CD4-positive, alpha-beta T cell treated with Interleukin-2 at 100 ng/mL for 4 hours (primary cell): ENCODE results near the gene CDADC1.

Experiments
- DNase-seq: peaks from one replicate; pipeline ENCODE4 v3.0.0-alpha.2; 2020; ENCODE audit warnings: low spot score

Gene CDADC1

DNA sequence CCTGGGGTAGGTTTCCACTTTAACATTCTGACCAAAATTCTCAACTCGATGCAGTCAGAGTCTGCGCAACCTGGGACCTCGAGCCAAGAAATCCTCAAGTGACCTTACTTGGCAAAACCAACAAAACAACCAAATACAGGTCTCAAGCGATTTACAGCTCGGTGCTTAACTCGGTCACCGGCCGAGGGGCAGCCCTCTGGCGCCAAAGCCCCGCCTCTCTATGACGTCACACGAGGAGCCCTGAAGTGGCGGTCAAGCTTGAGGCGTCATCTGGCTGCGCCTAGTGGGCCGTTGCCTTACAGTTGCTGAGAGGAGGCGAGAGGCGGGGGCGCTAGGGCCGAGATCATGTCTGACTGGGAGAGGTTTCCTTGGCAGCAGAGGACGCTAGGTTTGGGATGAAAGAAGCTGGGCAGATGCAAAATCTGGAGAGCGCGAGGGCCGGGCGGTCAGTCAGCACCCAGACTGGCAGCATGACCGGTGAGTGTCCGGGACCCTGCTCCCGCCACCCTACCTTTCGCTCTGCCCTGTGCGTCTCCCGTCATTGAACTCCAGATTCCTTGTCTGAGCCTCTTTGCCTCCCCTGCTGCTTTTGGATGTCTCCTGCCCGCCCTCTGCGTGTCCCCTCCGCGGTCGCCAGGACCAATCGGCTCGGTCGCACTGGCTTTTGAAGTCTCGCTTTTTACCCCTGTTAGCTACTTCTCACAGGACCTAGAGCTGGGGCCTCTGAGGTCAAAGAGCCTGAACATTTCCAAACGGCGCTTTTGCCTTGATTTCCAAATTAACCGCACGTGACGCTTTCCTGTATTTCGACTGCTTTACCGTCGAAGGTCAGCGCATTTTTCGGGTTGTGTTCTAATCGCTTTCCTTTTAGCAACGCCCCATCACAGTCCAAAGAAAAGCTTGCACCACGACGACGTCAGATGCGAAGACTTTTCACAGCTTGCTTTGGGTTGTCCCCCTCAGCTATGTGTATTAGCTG, at the start of gene CDADC1:
CDADC1 (plus strand) TSS at position 283 of the 979 bp plus-strand sequence; CDS start at position 396, 113 bp downstream.
- DNase-seq, result peak; percentile 89

- DNase-seq, result no peak
These were observed 41.1 kb upstream of the CDADC1 start for GRCh38 chr13:49206641-49207040.

DNA sequence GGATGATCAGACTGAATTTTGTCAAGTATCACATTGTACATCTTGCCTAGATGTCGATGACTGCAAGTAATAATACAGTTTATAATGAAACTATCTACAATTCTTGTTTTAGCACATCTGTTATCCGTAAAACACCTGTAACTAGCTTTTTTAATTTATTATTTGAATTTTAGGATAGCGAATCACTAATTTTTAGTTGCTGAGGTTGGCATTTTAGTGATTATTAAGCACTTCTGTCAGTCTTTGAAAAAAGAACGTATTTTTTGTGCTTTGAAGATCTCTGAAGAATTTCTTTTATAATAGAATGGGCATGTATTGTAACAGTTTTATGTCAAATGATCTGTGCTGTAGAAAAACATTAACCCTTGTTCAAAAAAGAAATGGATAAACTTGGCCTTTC, 39.1 kb upstream of the CDADC1 start:
- DNase-seq, result no peak

GRCh38 chr13:49210114-49210513, 37.6 kb upstream of the CDADC1 start:
- DNase-seq, result no peak

- DNase-seq, result no peak
These were observed 37.1 kb upstream of the CDADC1 start for GRCh38 chr13:49210669-49211068.

- no peak for DNase-seq
These were observed 34.2 kb upstream of the CDADC1 start for GRCh38 chr13:49213539-49213938.

DNA sequence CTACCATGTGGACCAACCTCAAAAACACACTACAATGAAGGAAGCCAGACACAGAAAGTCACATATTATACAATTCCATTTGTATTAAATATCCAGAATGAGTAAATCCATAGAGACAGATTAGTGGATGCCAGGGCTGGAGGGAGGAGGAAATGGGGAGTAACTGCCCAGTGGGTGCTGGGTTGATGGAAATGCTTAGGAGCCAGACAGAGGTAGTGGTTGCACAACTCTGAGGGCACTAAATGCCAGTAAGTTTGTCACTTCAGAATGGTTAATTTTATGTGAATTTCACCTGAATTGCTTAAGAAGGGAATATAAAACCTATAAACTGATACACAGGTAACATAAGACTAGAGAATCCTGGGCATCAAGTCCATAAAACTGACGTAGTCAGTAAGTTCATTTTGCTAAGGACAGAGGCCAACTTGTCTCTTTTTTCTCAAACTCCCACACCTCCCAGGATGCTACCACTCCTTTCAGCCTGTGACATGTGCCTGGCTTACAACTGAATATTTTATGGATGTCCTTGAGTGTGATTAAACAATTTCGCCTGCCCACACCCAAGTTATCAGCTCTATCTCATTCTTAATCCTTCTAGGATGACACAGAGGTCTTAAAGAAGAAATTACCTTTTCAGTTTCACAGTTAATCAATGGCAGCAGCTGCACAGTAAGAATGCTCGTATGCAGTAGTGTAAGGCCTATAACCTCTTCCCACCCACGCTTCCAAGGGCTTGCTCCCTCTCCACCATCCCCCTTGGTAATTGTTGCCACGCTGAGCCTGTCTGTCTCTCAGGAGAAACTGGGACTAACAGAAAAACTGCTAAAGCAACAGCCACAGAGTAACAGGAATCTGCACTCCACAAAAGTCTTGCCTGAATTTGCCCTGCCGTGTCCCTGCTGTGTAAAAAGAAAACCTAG, 33.5 kb upstream of the CDADC1 start:
- DNase-seq, result no peak

GRCh38 chr13:49214917-49215376, 32.8 kb upstream of the CDADC1 start:
- DNase-seq, result peak; percentile 39

GRCh38 chr13:49216334-49216733, 31.4 kb upstream of the CDADC1 start:
- DNase-seq, result no peak

DNA sequence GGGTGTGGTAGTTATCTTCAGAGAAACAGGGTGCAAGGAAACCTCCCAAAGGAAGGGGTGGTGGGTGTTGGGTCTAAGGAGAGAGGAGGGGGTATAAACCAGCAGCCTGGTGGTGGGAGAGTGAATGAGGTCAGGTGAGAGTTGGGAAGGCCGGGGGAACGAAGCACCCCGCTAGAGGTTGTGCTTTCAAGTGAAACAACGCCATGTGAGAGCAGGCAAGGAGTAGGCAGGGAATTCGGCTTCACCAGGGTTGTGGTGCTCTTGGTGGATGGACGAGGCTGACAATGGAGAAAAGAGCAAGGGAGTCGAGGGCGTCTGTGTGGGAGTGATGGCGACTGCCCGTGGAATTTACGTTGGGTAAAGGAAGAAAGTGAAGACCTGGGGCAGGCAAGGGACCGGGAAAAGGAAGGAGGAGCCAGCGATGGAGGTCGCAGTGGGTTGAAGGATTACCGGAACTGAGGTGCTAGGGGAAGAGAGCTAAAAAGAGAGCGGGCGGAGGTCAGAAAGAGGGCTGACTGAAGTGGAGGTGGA, 29.7 kb upstream of the CDADC1 start:
- DNase-seq, result no peak

- no peak for DNase-seq
These were observed 29.2 kb upstream of the CDADC1 start for GRCh38 chr13:49218493-49219051.

DNA sequence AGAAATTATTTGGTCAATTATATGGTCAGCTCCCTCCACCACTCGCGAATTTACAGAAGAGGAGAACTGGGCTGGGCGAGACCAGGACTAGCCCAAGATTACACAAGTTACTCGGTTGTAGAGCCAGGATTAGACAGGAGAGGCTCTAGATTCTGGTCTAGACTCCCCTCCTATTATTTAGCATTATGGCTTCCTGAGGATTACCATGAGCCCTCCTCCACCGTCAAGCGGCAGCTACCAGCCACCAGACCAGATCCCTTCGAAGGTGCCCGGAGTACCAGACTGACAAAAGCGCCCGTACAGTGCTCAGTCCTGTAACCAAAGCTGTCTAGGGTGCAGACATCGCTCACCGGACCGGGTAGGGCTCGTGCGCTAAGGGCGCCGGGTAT, 28.1 kb upstream of the CDADC1 start:
- DNase-seq, result no peak

DNA sequence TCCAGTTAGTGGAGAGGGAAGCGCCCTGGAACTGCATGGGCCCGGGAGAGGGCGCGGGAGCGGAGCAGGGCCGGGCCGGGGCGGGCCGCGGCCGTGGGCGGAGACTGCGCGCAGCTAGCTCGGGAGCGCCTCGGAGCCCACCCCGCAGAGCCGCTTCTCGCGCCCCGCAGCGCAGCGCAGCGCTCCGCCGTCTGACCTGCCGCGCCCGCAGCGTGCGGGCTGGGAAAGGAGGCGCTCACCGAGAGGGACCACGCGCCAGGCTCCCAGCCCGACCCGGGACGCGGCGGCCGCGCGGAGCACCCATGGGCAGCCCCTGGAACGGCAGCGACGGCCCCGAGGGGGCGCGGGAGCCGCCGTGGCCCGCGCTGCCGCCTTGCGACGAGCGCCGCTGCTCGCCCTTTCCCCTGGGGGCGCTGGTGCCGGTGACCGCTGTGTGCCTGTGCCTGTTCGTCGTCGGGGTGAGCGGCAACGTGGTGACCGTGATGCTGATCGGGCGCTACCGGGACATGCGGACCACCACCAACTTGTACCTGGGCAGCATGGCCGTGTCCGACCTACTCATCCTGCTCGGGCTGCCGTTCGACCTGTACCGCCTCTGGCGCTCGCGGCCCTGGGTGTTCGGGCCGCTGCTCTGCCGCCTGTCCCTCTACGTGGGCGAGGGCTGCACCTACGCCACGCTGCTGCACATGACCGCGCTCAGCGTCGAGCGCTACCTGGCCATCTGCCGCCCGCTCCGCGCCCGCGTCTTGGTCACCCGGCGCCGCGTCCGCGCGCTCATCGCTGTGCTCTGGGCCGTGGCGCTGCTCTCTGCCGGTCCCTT, 27.5 kb upstream of the CDADC1 start, which contains the start of gene MLNR:
MLNR (plus strand) TSS at position 303 of the 820 bp plus-strand sequence; CDS start at position 303, 0 bp downstream.
- peak; percentile 28 for DNase-seq

GRCh38 chr13:49220856-49221589, 26.7 kb upstream of the CDADC1 start:
- no peak for DNase-seq

- DNase-seq, result no peak
These were observed 26.1 kb upstream of the CDADC1 start for GRCh38 chr13:49221590-49221965.

GRCh38 chr13:49225223-49226042, 22.3 kb upstream of the CDADC1 start:
- no peak for DNase-seq

GRCh38 chr13:49226613-49227012, 21.1 kb upstream of the CDADC1 start:
- no peak for DNase-seq

GRCh38 chr13:49234741-49235140, 13.0 kb upstream of the CDADC1 start:
- DNase-seq, result no peak

DNA sequence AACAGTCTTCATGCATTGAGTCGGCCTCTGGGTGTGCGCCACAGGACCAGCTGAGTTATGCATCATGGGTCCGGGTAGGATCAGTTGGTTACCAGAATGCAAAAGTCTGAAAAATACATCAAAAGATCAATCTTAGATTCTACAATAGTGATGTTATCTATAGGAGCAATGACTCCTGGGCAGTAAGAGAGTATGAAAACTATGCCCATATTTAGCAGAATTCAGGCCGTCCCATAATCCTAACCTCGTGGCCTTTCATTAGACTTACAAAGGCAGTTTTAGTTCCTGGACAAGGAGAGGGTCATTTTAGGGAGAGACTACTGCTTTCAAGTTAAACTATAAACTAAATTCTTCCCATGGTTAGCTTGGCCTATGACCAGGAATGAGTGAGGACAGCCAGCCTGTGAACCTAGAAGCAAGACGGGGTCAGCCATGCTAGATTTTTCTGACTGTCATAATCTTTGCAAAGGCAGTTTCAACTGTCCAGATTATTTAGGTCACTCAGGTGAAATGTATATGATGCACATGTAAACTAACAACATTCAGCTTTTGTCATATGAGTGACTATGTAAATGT, 11.8 kb upstream of the CDADC1 start:
- no peak for DNase-seq
